COR-L47 (cell line): ENCODE measurements around the gene LRFN2.

ENCODE experiments used
- DNase-seq: peaks from one replicate; lab custom pipeline; 2025; lab: John Stamatoyannopoulos, UW

Gene LRFN2

GRCh38 chr6:40587240-40588069, at the start of gene LRFN2:
Gene LRFN2, minus strand, starts transcription at chr6:40587364.
- peak; percentile 83 for DNase-seq

GRCh38 chr6:40634429-40634828, 47.3 kb upstream of the LRFN2 start:
- DNase-seq, result peak; percentile 90

GRCh38 chr6:40631744-40632143, 44.6 kb upstream of the LRFN2 start:
- peak; percentile 82 for DNase-seq

GRCh38 chr6:40630488-40630887, 43.3 kb upstream of the LRFN2 start:
- DNase-seq, result no peak

- no peak for DNase-seq
Measured at GRCh38 chr6:40630051-40630450, 42.9 kb upstream of the LRFN2 start.

- no peak for DNase-seq
Measured at GRCh38 chr6:40629463-40629862, 42.3 kb upstream of the LRFN2 start.

GRCh38 chr6:40627316-40627715, 40.2 kb upstream of the LRFN2 start:
- DNase-seq, result no peak

GRCh38 chr6:40626886-40627285, 39.7 kb upstream of the LRFN2 start:
- DNase-seq, result no peak

GRCh38 chr6:40623932-40624331, 36.8 kb upstream of the LRFN2 start:
- DNase-seq, result no peak

- DNase-seq, result no peak
Measured at GRCh38 chr6:40623178-40623577, 36.0 kb upstream of the LRFN2 start.

GRCh38 chr6:40620574-40621240, 33.5 kb upstream of the LRFN2 start:
- no peak for DNase-seq

GRCh38 chr6:40614671-40615070, 27.5 kb upstream of the LRFN2 start:
- no peak for DNase-seq

GRCh38 chr6:40611912-40612311, 24.7 kb upstream of the LRFN2 start:
- no peak for DNase-seq

GRCh38 chr6:40611434-40611833, 24.3 kb upstream of the LRFN2 start:
- DNase-seq, result no peak

- no peak for DNase-seq
Measured at GRCh38 chr6:40610229-40610628, 23.1 kb upstream of the LRFN2 start.

GRCh38 chr6:40606981-40607380, 19.8 kb upstream of the LRFN2 start:
- no peak for DNase-seq

GRCh38 chr6:40606526-40606925, 19.4 kb upstream of the LRFN2 start:
- no peak for DNase-seq

GRCh38 chr6:40604082-40604481, 16.9 kb upstream of the LRFN2 start:
- no peak for DNase-seq

GRCh38 chr6:40599555-40599954, 12.4 kb upstream of the LRFN2 start:
- no peak for DNase-seq

GRCh38 chr6:40598516-40598915, 11.4 kb upstream of the LRFN2 start:
- DNase-seq, result no peak

GRCh38 chr6:40597301-40597700, 10.1 kb upstream of the LRFN2 start:
- no peak for DNase-seq

- no peak for DNase-seq
Measured at GRCh38 chr6:40588480-40588879, 1.3 kb upstream of the LRFN2 start.

GRCh38 chr6:40588070-40588384, 863 bp upstream of the LRFN2 start:
- no peak for DNase-seq
